GM18502 (cell line): ENCODE measurements around the gene HBZ.
"Not testable (repeated sequence)": the region's sequence is repeated elsewhere in the genome, so short reads cannot be mapped to it uniquely, and the experiment has no call there.

Source experiments
- ATAC-seq: cut with Tn5 transposase; IDR thresholded peaks from one replicate; pipeline ENCODE4 v1.9.1; 2021; ENCODE audit warnings: mild to moderate bottlenecking; ENCODE audit not compliant: unreplicated experiment, poor library complexity

The HBZ gene

GRCh38 chr16:177394-177822 is 25.0 kb downstream of the HBZ start:
- ATAC-seq: no peak

DNA sequence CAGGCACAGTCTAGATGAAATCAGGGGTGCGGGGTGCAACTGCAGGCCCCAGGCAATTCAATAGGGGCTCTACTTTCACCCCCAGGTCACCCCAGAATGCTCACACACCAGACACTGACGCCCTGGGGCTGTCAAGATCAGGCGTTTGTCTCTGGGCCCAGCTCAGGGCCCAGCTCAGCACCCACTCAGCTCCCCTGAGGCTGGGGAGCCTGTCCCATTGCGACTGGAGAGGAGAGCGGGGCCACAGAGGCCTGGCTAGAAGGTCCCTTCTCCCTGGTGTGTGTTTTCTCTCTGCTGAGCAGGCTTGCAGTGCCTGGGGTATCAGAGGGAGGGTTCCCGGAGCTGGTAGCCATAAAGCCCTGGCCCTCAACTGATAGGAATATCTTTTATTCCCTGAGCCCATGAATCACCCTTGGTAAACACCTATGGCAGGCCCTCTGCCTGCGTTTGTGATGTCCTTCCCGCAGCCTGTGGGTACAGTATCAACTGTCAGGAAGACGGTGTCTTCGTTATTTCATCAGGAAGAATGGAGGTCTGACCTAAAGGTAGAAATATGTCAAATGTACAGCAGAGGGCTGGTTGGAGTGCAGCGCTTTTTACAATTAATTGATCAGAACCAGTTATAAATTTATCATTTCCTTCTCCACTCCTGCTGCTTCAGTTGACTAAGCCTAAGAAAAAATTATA is 25.7 kb downstream of the HBZ start:
- ATAC-seq: no peak

GRCh38 chr16:178668-179015 is 26.2 kb downstream of the HBZ start:
- no peak for ATAC-seq

DNA sequence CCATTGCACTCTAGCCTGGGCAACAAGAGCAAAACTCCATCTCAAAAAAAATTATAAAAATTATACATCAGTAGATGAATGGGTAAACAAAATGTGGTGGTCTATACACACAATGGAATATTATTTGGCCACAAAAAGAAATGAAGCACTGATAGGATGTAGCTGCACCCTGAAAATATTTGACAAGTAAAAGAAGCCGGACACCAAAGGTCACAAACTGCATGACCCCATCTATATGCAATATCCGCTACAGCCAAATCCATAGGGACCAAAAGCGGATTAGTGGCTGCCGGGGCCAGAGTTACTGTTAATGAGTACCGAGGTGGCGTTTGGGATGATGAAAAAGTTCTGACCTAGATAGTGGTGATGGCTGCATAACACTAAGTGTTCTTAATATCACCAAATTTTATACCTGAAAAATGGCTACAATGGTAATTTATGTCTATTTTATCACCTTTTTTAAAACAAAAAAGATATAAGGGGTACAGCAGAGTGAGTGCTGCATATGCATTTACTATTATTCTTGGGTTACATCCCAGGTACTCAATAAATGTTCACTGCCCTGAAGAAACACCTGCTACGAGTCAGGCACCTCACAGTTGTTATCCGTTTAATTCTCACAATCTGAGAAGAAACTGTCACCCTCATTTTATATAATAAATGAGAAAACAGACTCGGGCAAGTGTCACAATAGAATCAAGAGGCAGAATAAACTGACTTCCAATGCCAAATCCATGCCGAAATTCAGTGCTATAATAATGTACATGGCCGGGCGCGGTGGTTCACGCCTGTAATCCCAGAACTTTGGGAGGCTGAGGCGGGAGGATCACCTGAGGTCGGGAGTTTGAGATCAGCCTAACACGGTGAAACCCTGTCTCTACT is 27.0 kb downstream of the HBZ start:
- no peak for ATAC-seq

DNA sequence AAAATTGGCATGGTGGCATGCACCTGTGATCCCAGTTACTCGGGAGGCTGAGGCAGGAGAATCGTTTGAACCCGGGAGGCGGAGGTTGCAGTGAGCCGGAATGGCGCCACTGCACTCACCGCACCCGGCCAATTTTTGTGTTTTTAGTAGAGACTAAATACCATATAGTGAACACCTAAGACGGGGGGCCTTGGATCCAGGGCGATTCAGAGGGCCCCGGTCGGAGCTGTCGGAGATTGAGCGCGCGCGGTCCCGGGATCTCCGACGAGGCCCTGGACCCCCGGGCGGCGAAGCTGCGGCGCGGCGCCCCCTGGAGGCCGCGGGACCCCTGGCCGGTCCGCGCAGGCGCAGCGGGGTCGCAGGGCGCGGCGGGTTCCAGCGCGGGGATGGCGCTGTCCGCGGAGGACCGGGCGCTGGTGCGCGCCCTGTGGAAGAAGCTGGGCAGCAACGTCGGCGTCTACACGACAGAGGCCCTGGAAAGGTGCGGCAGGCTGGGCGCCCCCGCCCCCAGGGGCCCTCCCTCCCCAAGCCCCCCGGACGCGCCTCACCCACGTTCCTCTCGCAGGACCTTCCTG is 27.7 kb downstream of the HBZ start, which contains the start of gene HBQ1:
TSS of gene HBQ1 (plus strand) at position 359 of the 575 bp plus-strand sequence. CDS start at position 387, 28 bp downstream.
- no peak for ATAC-seq

DNA sequence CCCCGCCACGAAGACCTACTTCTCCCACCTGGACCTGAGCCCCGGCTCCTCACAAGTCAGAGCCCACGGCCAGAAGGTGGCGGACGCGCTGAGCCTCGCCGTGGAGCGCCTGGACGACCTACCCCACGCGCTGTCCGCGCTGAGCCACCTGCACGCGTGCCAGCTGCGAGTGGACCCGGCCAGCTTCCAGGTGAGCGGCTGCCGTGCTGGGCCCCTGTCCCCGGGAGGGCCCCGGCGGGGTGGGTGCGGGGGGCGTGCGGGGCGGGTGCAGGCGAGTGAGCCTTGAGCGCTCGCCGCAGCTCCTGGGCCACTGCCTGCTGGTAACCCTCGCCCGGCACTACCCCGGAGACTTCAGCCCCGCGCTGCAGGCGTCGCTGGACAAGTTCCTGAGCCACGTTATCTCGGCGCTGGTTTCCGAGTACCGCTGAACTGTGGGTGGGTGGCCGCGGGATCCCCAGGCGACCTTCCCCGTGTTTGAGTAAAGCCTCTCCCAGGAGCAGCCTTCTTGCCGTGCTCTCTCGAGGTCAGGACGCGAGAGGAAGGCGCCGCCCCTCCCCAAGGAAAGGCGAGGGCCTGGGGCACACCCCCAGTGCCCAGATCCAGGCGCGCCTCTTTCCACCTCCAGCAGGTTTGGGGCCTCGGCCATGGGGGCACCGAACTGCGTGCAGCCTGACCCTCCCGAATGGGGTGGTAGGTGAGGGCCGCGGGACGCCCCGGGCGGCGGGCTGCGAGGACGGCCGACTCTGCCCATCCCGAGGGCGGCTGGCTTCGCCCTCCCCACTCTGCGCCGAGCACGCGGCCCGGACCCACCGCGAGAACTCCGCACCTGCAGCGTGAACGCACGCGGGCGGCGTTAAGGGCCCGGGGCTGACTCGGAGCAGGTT is 28.5 kb downstream of the HBZ start:
- peak; percentile 47 for ATAC-seq

GRCh38 chr16:181565-182021 is 29.1 kb downstream of the HBZ start:
- ATAC-seq: no peak

GRCh38 chr16:183005-183404 is 30.6 kb downstream of the HBZ start:
- ATAC-seq: no peak

GRCh38 chr16:185213-185612 is 32.8 kb downstream of the HBZ start:
- no peak for ATAC-seq

DNA sequence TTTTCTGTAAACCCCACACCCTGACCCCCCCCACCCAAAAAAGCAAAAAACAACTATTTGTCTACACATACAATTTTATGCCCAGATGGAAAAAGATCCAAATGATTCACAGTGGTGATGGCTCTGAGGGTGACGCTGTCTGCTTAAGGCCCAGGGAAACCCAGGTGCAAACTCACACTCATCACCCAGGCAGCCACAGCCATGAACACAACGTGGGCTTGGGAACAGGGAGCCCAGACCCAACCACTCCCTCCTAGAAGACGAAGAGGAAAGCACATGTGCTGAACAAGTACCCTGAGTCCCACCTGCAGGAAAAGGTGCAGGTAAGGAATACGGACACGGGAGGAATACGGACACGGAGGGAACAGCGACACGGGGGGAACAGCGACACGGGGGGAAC is 33.2 kb downstream of the HBZ start:
- ATAC-seq: no peak

DNA sequence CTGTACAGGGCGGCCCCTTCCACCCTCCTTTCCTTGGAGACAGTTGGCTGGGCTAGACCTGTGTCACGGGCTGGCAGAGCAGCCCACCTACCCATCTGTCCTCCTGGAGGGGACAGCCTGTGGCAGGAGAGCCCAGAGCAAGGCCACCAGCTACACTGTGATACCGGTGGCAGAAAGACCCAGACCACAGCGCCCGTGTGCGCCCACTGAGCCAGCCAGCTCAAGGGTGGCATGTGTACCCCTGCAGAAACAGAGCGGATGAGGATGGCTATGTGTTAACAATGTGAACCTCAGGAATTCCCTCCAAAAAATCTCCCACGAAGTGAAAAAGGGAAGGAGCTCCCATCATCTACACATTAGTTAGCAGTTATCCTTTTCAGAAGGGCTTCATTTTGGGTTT is 34.9 kb downstream of the HBZ start:
- no peak for ATAC-seq

GRCh38 chr16:188674-189073 is 36.2 kb downstream of the HBZ start:
- ATAC-seq: no peak

DNA sequence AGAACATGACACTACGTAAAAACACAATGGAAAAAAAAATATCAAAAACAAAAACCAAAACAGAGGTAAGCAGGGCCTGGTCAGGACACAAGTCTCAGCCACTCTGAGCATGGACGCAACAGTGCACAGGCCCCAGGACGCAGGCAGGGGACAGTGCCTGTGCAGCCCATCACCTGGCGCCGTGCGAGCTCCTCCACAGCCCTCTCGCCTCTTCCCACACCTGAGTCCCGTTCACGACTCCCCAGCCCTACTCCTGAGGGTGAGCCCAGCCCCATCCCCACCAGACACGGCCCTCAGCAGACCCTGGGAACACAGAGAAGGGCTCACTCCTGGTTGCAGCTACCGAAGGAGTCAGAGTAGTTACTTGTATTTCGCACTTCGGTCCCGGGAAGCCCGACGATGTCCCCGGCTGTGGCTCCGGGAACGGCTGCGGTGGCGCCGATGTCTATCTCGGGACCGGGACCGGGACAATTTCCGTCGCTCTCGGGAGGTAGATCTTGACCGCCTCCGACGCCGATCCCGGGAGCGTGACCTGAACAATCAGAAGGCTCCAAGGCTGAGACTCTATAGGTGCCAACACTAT is 37.3 kb downstream of the HBZ start:
- ATAC-seq: no peak

- ATAC-seq: no peak
These were observed 39.4 kb downstream of the HBZ start for GRCh38 chr16:191831-192230.

DNA sequence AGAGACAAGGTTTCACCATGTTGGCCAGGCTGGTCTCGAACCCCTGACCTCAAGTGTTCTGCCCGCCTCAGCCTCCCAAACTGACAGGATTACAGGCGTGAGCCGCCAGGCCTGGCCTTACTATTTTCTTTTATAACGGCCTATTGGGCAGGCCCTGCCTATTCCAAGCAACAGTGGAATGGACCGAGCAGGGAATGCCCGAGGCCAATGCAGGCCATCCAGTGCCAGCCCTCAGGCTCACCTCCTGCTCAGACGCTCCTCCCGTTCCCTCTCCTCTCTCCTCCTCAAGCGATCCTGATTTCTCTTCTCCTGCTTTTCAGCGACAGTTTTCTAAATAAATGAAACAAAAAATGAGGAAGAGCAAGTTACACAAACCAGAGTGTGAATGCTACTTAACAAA is 40.2 kb downstream of the HBZ start:
- no peak for ATAC-seq

GRCh38 chr16:193441-193840 is 41.0 kb downstream of the HBZ start:
- no peak for ATAC-seq

- ATAC-seq: no peak
These were observed 42.1 kb downstream of the HBZ start for GRCh38 chr16:194516-194915.

GRCh38 chr16:200388-200787 is 47.9 kb downstream of the HBZ start:
- no peak for ATAC-seq

GRCh38 chr16:203246-203645 is 50.8 kb downstream of the HBZ start:
- ATAC-seq: no peak

DNA sequence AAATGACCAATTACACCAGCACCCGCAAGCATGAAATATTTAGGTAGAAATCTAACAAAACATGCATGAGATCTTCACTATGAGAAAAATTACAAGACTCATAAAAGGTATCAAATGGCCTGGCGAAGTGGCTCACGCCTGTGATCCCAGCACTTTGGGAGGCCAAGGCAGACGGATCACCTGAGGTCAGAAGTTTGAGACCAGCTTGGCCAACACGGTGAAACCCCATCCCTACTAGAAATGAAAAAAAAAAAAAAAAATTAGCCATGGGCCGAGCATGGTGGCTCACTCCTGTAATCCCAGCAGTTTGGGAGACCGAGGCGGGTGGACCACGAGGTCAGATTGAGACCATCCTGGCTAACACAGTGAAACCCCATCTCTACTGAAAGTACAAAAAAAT is 51.6 kb downstream of the HBZ start:
- not testable (repeated sequence) for ATAC-seq
